ENCODE data around the gene SMOC2. TPM values are rescaled to one million over a fixed set of nuclear protein-coding genes. Genes with fewer than 3 reads are reported as not detected.

The SMOC2 gene
- total RNA-seq, 4 donors from 2014 or later: 45.8 to 382 (median 160) TPM

DNA sequence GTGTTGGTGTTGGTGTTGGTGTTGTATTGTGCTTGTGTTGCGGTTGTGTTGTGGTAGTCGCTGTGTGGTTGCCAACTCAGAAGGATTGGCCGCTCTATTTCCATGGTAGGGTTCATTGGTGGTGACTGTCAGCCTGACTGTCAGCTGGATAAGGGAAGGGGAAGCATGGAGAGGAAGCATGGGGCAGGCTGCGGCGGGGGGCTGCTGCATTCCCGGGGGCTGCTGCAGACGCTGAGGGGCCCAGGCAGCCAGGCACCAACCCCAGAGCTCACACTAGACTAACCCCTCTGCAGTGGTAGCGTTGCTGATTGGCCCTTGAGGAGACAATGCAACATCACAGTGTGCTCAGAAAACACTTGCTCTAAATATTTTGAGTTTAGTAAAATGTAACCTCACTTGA is 199.2 kb downstream of the SMOC2 start:
- H3K9me3 ChIP-seq: no peaks in the 10 kb centered on the region
- H3K4me3 ChIP-seq: no peak overlapping the region
- ATAC-seq: no peak
- TF ChIP-seq, protein P1, sequence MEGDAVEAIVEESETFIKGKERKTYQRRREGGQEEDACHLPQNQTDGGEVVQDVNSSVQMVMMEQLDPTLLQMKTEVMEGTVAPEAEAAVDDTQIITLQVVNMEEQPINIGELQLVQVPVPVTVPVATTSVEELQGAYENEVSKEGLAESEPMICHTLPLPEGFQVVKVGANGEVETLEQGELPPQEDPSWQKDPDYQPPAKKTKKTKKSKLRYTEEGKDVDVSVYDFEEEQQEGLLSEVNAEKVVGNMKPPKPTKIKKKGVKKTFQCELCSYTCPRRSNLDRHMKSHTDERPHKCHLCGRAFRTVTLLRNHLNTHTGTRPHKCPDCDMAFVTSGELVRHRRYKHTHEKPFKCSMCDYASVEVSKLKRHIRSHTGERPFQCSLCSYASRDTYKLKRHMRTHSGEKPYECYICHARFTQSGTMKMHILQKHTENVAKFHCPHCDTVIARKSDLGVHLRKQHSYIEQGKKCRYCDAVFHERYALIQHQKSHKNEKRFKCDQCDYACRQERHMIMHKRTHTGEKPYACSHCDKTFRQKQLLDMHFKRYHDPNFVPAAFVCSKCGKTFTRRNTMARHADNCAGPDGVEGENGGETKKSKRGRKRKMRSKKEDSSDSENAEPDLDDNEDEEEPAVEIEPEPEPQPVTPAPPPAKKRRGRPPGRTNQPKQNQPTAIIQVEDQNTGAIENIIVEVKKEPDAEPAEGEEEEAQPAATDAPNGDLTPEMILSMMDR (IDR thresholded peaks at IDR 0.05): no peak
- TF ChIP-seq POLR2A (IDR thresholded peaks at IDR 0.05) (no peak), EP300 (IDR thresholded peaks at IDR 0.05) (no peak), POLR2AphosphoS5 (IDR thresholded peaks at IDR 0.05) (no peak)
- no peaks in the 10 kb centered on the region for H3K27me3 ChIP-seq
- WGBS, 2 donors (ENCODE audit: low coverage in 1 of 2): 100% methylated on average over 1 of the region's 8 CpGs; no CpG with 5 or more reads in 1 of the 2 donors
- H3K4me1 ChIP-seq: peaks cover 0 to 58% (median 3%) of the 10 kb centered on the region in 3 donors
- peak overlapping the region in 2 of 4 donors; percentile 10 to 38 for H3K27ac ChIP-seq
- H3K36me3 ChIP-seq: peaks cover 0 to 4% of the 10 kb centered on the region in 2 donors

GRCh38 chr6:168640768-168641167 is 199.8 kb downstream of the SMOC2 start:
- H3K4me3 ChIP-seq: no peak overlapping the region

GRCh38 chr6:168641446-168641845 is 200.5 kb downstream of the SMOC2 start:
- Histone ChIP-seq H3K9me3 (no peaks in the 10 kb centered on the region), H3K27ac (no peak overlapping the region), H3K27me3 (no peaks in the 10 kb centered on the region), H3K4me3 (no peak overlapping the region), H3K4me1 (peaks cover 0 to 52% (median 3%) of the 10 kb centered on the region in 3 donors), H3K36me3 (peaks cover 0 to 4% of the 10 kb centered on the region in 2 donors)
- ATAC-seq: no peak
- WGBS, 2 donors (ENCODE audit: low coverage in 1 of 2): 63 to 73% methylated on average over 4 to 5 of the region's 5 CpGs
- TF ChIP-seq EP300 (IDR thresholded peaks at IDR 0.05): no peak
- no peak for TF ChIP-seq POLR2A (IDR thresholded peaks at IDR 0.05)
- no peak for TF ChIP-seq POLR2AphosphoS5 (IDR thresholded peaks at IDR 0.05)
- TF ChIP-seq, protein P1 (IDR thresholded peaks at IDR 0.05): no peak

More at GRCh38 chr6:168640768-168641167, 199.8 kb downstream of the SMOC2 start:
- ATAC-seq: peak; percentile 52
- H3K9me3 ChIP-seq: no peaks in the 10 kb centered on the region
- WGBS, 2 donors (ENCODE audit: low coverage in 1 of 2): 19 to 40% methylated on average over 5 of the region's 5 CpGs
- H3K27me3 ChIP-seq: no peaks in the 10 kb centered on the region
- TF ChIP-seq POLR2AphosphoS5 (IDR thresholded peaks at IDR 0.05) (peak; percentile 51), POLR2A (IDR thresholded peaks at IDR 0.05) (no peak)
- H3K36me3 ChIP-seq: peaks cover 0 to 4% of the 10 kb centered on the region in 2 donors
- peak overlapping the region in 2 of 4 donors; percentile 10 to 38 for H3K27ac ChIP-seq
- H3K4me1 ChIP-seq: peaks cover 0 to 58% (median 3%) of the 10 kb centered on the region in 3 donors

DNA sequence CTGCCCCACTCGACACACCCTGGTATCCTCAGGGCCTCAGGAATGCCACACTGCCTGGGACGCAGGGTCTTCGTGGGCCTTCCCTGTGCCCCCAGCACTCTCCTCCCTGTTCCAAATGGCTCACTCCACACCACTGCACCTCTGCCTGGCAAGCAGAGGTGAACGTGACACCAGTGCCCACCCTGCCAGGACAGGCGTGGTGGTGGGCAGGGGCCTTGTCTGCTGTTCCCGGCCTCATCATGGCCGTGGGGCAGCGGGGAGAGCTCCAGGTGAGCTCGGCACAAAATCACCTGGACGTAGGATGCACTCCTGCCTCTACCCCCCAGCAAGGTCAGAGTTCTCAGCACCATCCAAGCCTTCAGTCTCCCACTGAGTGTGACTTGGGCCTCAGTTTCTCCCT is 202.4 kb downstream of the SMOC2 start:
- 94% methylated on average over 3 of the region's 10 CpGs; no CpG with 5 or more reads in 1 of the 2 donors for WGBS, 2 donors (ENCODE audit: low coverage in 1 of 2)
- peaks cover 0 to 40% (median 2%) of the 10 kb centered on the region in 3 donors for H3K4me1 ChIP-seq
- no peak overlapping the region for H3K4me3 ChIP-seq
- H3K27ac ChIP-seq: no peak overlapping the region
- TF ChIP-seq, protein P1 (IDR thresholded peaks at IDR 0.05): no peak
- no peak for TF ChIP-seq POLR2A (IDR thresholded peaks at IDR 0.05)
- TF ChIP-seq POLR2AphosphoS5 (IDR thresholded peaks at IDR 0.05): no peak
- TF ChIP-seq EP300 (IDR thresholded peaks at IDR 0.05): no peak
- no peaks in the 10 kb centered on the region for H3K9me3 ChIP-seq
- peaks cover 0 to 4% of the 10 kb centered on the region in 2 donors for H3K36me3 ChIP-seq
- H3K27me3 ChIP-seq: no peaks in the 10 kb centered on the region
- ATAC-seq: no peak

- Histone ChIP-seq H3K27me3 (no peaks in the 10 kb centered on the region), H3K36me3 (peaks cover 0 to 4% of the 10 kb centered on the region in 2 donors), H3K9me3 (no peaks in the 10 kb centered on the region), H3K27ac (no peak overlapping the region), H3K4me3 (no peak overlapping the region), H3K4me1 (peaks cover 0 to 31% (median 0%) of the 10 kb centered on the region in 3 donors)
- WGBS, 2 donors (ENCODE audit: low coverage in 1 of 2): 82 to 83% methylated on average over 3 to 4 of the region's 9 CpGs
- no peak for ATAC-seq
- no peak for TF ChIP-seq EP300 (IDR thresholded peaks at IDR 0.05)
- TF ChIP-seq POLR2A (IDR thresholded peaks at IDR 0.05): no peak
- TF ChIP-seq POLR2AphosphoS5 (IDR thresholded peaks at IDR 0.05): no peak
- TF ChIP-seq, protein P1 (IDR thresholded peaks at IDR 0.05): no peak
These were observed 204.3 kb downstream of the SMOC2 start for GRCh38 chr6:168645326-168645725.
